Fibroblast of lung (primary cell): ENCODE measurements around the gene CD164L2.

ENCODE experiments used
- CTCF ChIP-seq, 2 donors: IDR thresholded peaks in 1 of 2; conservative IDR thresholded peaks in 1 of 2; 1 replicate in 1 of 2; 2 replicates in 1 of 2; pipeline ENCODE4 v1.5.1; 2011 to 2012; ENCODE audit warnings: low read length in 2 of 2, control low read depth in 1 of 2, inconsistent platforms in 1 of 2, low read depth in 1 of 2, mild to moderate bottlenecking in 1 of 2
- EZH2 ChIP-seq: IDR thresholded peaks from 2 replicates; pipeline ENCODE4 v1.5.1; 2012; ENCODE audit warnings: low read length, control low read depth, mild to moderate bottlenecking; ENCODE audit errors: missing control alignments

GRCh38 chr1:27366113-27366410 is 17.1 kb downstream of the CD164L2 start:
- TF ChIP-seq EZH2 (no peak), CTCF (conservative IDR thresholded peaks at IDR 0.05 in 1 of 2, IDR thresholded peaks at IDR 0.05 in 1 of 2; ENCODE audit: low read depth in 1 of 2, low read length in 2 of 2) (no peak)
